B cell (primary cell): ENCODE measurements around the gene PRKN.

ENCODE experiments used
- EZH2 ChIP-seq: IDR thresholded peaks from 2 replicates; pipeline ENCODE4 v1.6.1; 2012; ENCODE audit warnings: borderline replicate concordance, low read depth, mild to moderate bottlenecking, moderate library complexity, low read length; ENCODE audit not compliant: insufficient read depth, poor library complexity, severe bottlenecking
- TF ChIP-seq, protein P1 (sequence below): fragments of 200-600 bp; IDR thresholded peaks from one replicate; pipeline ENCODE4 v1.8.0; 2022; ENCODE audit warnings: antibody characterized with exemption, mild to moderate bottlenecking

- TF ChIP-seq, protein P1, sequence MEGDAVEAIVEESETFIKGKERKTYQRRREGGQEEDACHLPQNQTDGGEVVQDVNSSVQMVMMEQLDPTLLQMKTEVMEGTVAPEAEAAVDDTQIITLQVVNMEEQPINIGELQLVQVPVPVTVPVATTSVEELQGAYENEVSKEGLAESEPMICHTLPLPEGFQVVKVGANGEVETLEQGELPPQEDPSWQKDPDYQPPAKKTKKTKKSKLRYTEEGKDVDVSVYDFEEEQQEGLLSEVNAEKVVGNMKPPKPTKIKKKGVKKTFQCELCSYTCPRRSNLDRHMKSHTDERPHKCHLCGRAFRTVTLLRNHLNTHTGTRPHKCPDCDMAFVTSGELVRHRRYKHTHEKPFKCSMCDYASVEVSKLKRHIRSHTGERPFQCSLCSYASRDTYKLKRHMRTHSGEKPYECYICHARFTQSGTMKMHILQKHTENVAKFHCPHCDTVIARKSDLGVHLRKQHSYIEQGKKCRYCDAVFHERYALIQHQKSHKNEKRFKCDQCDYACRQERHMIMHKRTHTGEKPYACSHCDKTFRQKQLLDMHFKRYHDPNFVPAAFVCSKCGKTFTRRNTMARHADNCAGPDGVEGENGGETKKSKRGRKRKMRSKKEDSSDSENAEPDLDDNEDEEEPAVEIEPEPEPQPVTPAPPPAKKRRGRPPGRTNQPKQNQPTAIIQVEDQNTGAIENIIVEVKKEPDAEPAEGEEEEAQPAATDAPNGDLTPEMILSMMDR, result no peak
- TF ChIP-seq EZH2, result no peak
These were observed 877.0 kb downstream of the PRKN start for GRCh38 chr6:161850562-161850961.
